Neural progenitor cell (in vitro differentiated cells): ENCODE results near the gene SMG9. TPM values are rescaled to one million over a fixed set of nuclear protein-coding genes. Genes with fewer than 3 reads are reported as not detected.
A peak's percentile ranks its signal among the peaks of the same experiment; 100 is the strongest.

ENCODE experiments used
- DNase-seq: peaks from one replicate; pipeline ENCODE4 v3.0.0-alpha.2; 2016; ENCODE audit warnings: low spot score
- H2AFZ ChIP-seq: fragments of 200-600 bp; sonication (generic); replicated peaks from 2 replicates; pipeline ENCODE4 v1.6.1; 2016; ENCODE audit warnings: antibody characterized with exemption
- H3F3A ChIP-seq: fragments of 200-600 bp; sonication (generic); 2 replicates; pipeline ENCODE4 v1.6.1; 2016; ENCODE audit warnings: antibody characterized with exemption, low read depth
- H3K27ac ChIP-seq: fragments of 200-600 bp; sonication (generic); 2 replicates; pipeline ENCODE4 v1.5.1; 2016; ENCODE audit warnings: mild to moderate bottlenecking
- H3K27me3 ChIP-seq: fragments of 200-600 bp; sonication (generic); 2 replicates; pipeline ENCODE4 v1.6.1; 2016; ENCODE audit warnings: mild to moderate bottlenecking, moderate library complexity
- H3K36me3 ChIP-seq: fragments of 200-600 bp; sonication (generic); 2 replicates; pipeline ENCODE4 v1.5.1; 2016
- H3K4me1 ChIP-seq: fragments of 200-600 bp; sonication (generic); 2 replicates; pipeline ENCODE4 v1.6.1; 2016; ENCODE audit warnings: mixed run types
- H3K4me2 ChIP-seq: fragments of 200-600 bp; sonication (generic); 2 replicates; pipeline ENCODE4 v1.6.1; 2016
- H3K4me3 ChIP-seq: fragments of 200-600 bp; sonication (generic); 2 replicates; pipeline ENCODE4 v1.5.1; 2016
- H3K79me2 ChIP-seq: fragments of 200-600 bp; sonication (generic); 2 replicates; pipeline ENCODE4 v1.6.1; 2016; ENCODE audit warnings: low read depth
- H3K9ac ChIP-seq: fragments of 200-600 bp; sonication (generic); 2 replicates; pipeline ENCODE4 v1.6.1; 2016
- H3K9me3 ChIP-seq: fragments of 200-600 bp; sonication (generic); 2 replicates; pipeline ENCODE4 v1.5.1; 2016; ENCODE audit warnings: low read depth
- H4K20me1 ChIP-seq: fragments of 200-600 bp; sonication (generic); 2 replicates; pipeline ENCODE4 v1.6.1; 2016; ENCODE audit warnings: low read depth
- H3K27ac Mint-ChIP-seq: 3 replicates; pipeline ENCODE4 v1.8.0; 2021; ENCODE audit warnings: mixed read lengths
- H3K27me3 Mint-ChIP-seq: 2 replicates; pipeline ENCODE4 v1.8.0; 2022; ENCODE audit warnings: low read depth, mild to moderate bottlenecking, inconsistent platforms, moderate library complexity, mixed read lengths; ENCODE audit not compliant: insufficient read depth
- H3K36me3 Mint-ChIP-seq: 3 replicates; pipeline ENCODE4 v1.8.0; 2021; ENCODE audit warnings: mixed read lengths
- H3K4me1 Mint-ChIP-seq: 3 replicates; pipeline ENCODE4 v1.8.0; 2021; ENCODE audit warnings: mixed read lengths
- H3K4me3 Mint-ChIP-seq: 3 replicates; pipeline ENCODE4 v1.8.0; 2021; ENCODE audit warnings: mild to moderate bottlenecking, moderate library complexity, mixed read lengths
- H3K9me3 Mint-ChIP-seq: 3 replicates; pipeline ENCODE4 v1.8.0; 2020; ENCODE audit warnings: mixed read lengths
- CTCF ChIP-seq: fragments of 200-600 bp; sonication (generic); IDR thresholded peaks from 2 replicates; pipeline ENCODE4 v1.5.1; 2017; ENCODE audit warnings: antibody characterized with exemption, mild to moderate bottlenecking
- EZH2 ChIP-seq: fragments of 200-600 bp; sonication (generic); IDR thresholded peaks from 2 replicates; pipeline ENCODE4 v1.6.1; 2017; ENCODE audit warnings: antibody characterized with exemption, mild to moderate bottlenecking, moderate library complexity
- EZH2phosphoT487 ChIP-seq: fragments of 200-600 bp; sonication (generic); IDR thresholded peaks from 2 replicates; pipeline ENCODE4 v1.6.1; 2017; ENCODE audit warnings: antibody characterized with exemption
- total RNA-seq: library from RNA; depleted of rRNA; stranded (reverse); fragments of >200 nt; gene quantifications from 2 replicates; pipeline ENCODE4 v1.2.3, GENCODE V29; 2015; ENCODE audit warnings: low replicate concordance

The SMG9 gene
- total RNA-seq, 1 donor from 2014 or later = 33.4 TPM

- H3K36me3 Mint-ChIP-seq = peaks cover 44% of the 10 kb centered on the region
- H2AFZ ChIP-seq = no peak overlapping the region
- H3K27me3 ChIP-seq = no peaks in the 10 kb centered on the region
- TF ChIP-seq EZH2 = no peak
- H3K27me3 Mint-ChIP-seq = peaks cover 3% of the 10 kb centered on the region
- peak overlapping the region; percentile 27 for H3K9ac ChIP-seq
- no peak overlapping the region for H3K4me2 ChIP-seq
- peaks cover 4% of the 10 kb centered on the region for H3K4me1 Mint-ChIP-seq
- no peak overlapping the region for H3K27ac ChIP-seq
- no peak for DNase-seq
- peaks cover 6% of the 10 kb centered on the region for H4K20me1 ChIP-seq
- H3K4me1 ChIP-seq = no peaks in the 10 kb centered on the region
- no peak overlapping the region for H3K4me3 ChIP-seq
- no peaks in the 10 kb centered on the region for H3K9me3 ChIP-seq
- H3K9me3 Mint-ChIP-seq = no peaks in the 10 kb centered on the region
- peaks cover 3% of the 10 kb centered on the region for H3F3A ChIP-seq
- H3K27ac Mint-ChIP-seq = no peak overlapping the region
- H3K79me2 ChIP-seq = peaks cover 14% of the 10 kb centered on the region
- H3K4me3 Mint-ChIP-seq = peak overlapping the region; percentile 27
- no peaks in the 10 kb centered on the region for H3K36me3 ChIP-seq
These were observed 6.6 kb downstream of the SMG9 start for GRCh38 chr19:43748205-43748594.

GRCh38 chr19:43747557-43748204, 7.1 kb downstream of the SMG9 start:
- H3K27ac Mint-ChIP-seq = no peak overlapping the region
- no peaks in the 10 kb centered on the region for H3K4me1 Mint-ChIP-seq
- no peak for DNase-seq
- Histone ChIP-seq H2AFZ (no peak overlapping the region), H3K79me2 (peaks cover 9% of the 10 kb centered on the region), H3K36me3 (no peaks in the 10 kb centered on the region), H3K4me2 (no peak overlapping the region), H3K27me3 (no peaks in the 10 kb centered on the region), H3K9ac (no peak overlapping the region), H4K20me1 (peaks cover 6% of the 10 kb centered on the region), H3K27ac (no peak overlapping the region), H3K4me3 (no peak overlapping the region), H3K4me1 (no peaks in the 10 kb centered on the region), H3K9me3 (no peaks in the 10 kb centered on the region), H3F3A (peaks cover 3% of the 10 kb centered on the region)
- no peak for TF ChIP-seq EZH2
- no peak for TF ChIP-seq CTCF
- no peak for TF ChIP-seq EZH2phosphoT487
- H3K4me3 Mint-ChIP-seq = peak overlapping the region; percentile 27
- H3K27me3 Mint-ChIP-seq = peaks cover 3% of the 10 kb centered on the region
- peaks cover 44% of the 10 kb centered on the region for H3K36me3 Mint-ChIP-seq
- no peaks in the 10 kb centered on the region for H3K9me3 Mint-ChIP-seq

GRCh38 chr19:43743059-43743458, 11.7 kb downstream of the SMG9 start:
- TF ChIP-seq EZH2phosphoT487 (no peak), EZH2 (no peak), CTCF (no peak)
- no peak overlapping the region for H2AFZ ChIP-seq
- Mint-ChIP-seq H3K27ac (no peak overlapping the region), H3K36me3 (peaks cover 45% of the 10 kb centered on the region), H3K4me3 (no peak overlapping the region), H3K9me3 (no peaks in the 10 kb centered on the region), H3K4me1 (no peaks in the 10 kb centered on the region), H3K27me3 (peaks cover 3% of the 10 kb centered on the region)
- DNase-seq = no peak
- no peaks in the 10 kb centered on the region for H3K79me2 ChIP-seq
- no peak overlapping the region for H3K9ac ChIP-seq
- no peaks in the 10 kb centered on the region for H3K4me1 ChIP-seq
- H3K4me2 ChIP-seq = no peak overlapping the region
- H3K9me3 ChIP-seq = no peaks in the 10 kb centered on the region
- no peaks in the 10 kb centered on the region for H3K27me3 ChIP-seq
- no peak overlapping the region for H3K4me3 ChIP-seq
- peaks cover 3% of the 10 kb centered on the region for H3F3A ChIP-seq
- no peaks in the 10 kb centered on the region for H3K36me3 ChIP-seq
- no peak overlapping the region for H3K27ac ChIP-seq
- H4K20me1 ChIP-seq = peaks cover 6% of the 10 kb centered on the region

- Histone ChIP-seq H3K79me2 (no peaks in the 10 kb centered on the region), H3K27ac (no peak overlapping the region)
These were observed 13.5 kb downstream of the SMG9 start for GRCh38 chr19:43741075-43741825.

More at GRCh38 chr19:43741075-43741825, 13.5 kb downstream of the SMG9 start:
- Mint-ChIP-seq H3K4me3 (peak overlapping the region; percentile 13), H3K4me1 (no peaks in the 10 kb centered on the region), H3K27me3 (peaks cover 5% of the 10 kb centered on the region), H3K36me3 (peaks cover 46% of the 10 kb centered on the region), H3K27ac (no peak overlapping the region), H3K9me3 (no peaks in the 10 kb centered on the region)
- Histone ChIP-seq H3K4me1 (no peaks in the 10 kb centered on the region), H3K9ac (no peak overlapping the region), H4K20me1 (peaks cover 6% of the 10 kb centered on the region), H3K4me3 (no peak overlapping the region), H2AFZ (no peak overlapping the region), H3K36me3 (no peaks in the 10 kb centered on the region), H3K4me2 (no peak overlapping the region), H3F3A (peaks cover 3% of the 10 kb centered on the region), H3K27me3 (no peaks in the 10 kb centered on the region), H3K9me3 (no peaks in the 10 kb centered on the region)
- TF ChIP-seq EZH2phosphoT487 (no peak), EZH2 (no peak), CTCF (no peak)
- no peak for DNase-seq
